ENCODE results near the gene ATP8A2. TPM values are rescaled to one million over a fixed set of nuclear protein-coding genes. Genes with fewer than 3 reads are reported as not detected.

The ATP8A2 gene
- total RNA-seq, 1 donor from 2014 or later, result 47.3 TPM

GRCh38 chr13:25887962-25888655, 516.3 kb downstream of the ATP8A2 start:
- no peak for DNase-seq

- no peak for DNase-seq
These were observed 519.0 kb downstream of the ATP8A2 start for GRCh38 chr13:25890671-25891212.

- DNase-seq, result no peak
These were observed 527.2 kb downstream of the ATP8A2 start for GRCh38 chr13:25898991-25899390.

- DNase-seq, result no peak
These were observed 527.7 kb downstream of the ATP8A2 start for GRCh38 chr13:25899464-25899863.

- no peak for DNase-seq
These were observed 528.2 kb downstream of the ATP8A2 start for GRCh38 chr13:25899952-25900351.

GRCh38 chr13:25901460-25902376, 529.9 kb downstream of the ATP8A2 start:
- DNase-seq, result no peak

- DNase-seq, result no peak
These were observed 530.7 kb downstream of the ATP8A2 start for GRCh38 chr13:25902455-25902854.

- no peak for DNase-seq
These were observed 531.1 kb downstream of the ATP8A2 start for GRCh38 chr13:25902891-25903341.

- DNase-seq, result no peak
These were observed 533.1 kb downstream of the ATP8A2 start for GRCh38 chr13:25904830-25905229.

GRCh38 chr13:25905611-25906010, 533.8 kb downstream of the ATP8A2 start:
- no peak for DNase-seq

- DNase-seq, result no peak
These were observed 534.5 kb downstream of the ATP8A2 start for GRCh38 chr13:25906191-25906661.

GRCh38 chr13:25908366-25908765, 536.6 kb downstream of the ATP8A2 start:
- no peak for DNase-seq

- no peak for DNase-seq
These were observed 538.5 kb downstream of the ATP8A2 start for GRCh38 chr13:25910243-25910642.

GRCh38 chr13:25910991-25911419, 539.2 kb downstream of the ATP8A2 start:
- no peak for DNase-seq

GRCh38 chr13:25912961-25913360, 541.2 kb downstream of the ATP8A2 start:
- DNase-seq, result no peak

- DNase-seq, result no peak
These were observed 544.2 kb downstream of the ATP8A2 start for GRCh38 chr13:25915840-25916518.

- no peak for DNase-seq
These were observed 548.5 kb downstream of the ATP8A2 start for GRCh38 chr13:25920277-25920676.

GRCh38 chr13:25920931-25921330, 549.2 kb downstream of the ATP8A2 start:
- no peak for DNase-seq

- DNase-seq, result no peak
These were observed 550.6 kb downstream of the ATP8A2 start for GRCh38 chr13:25922376-25922775.

- no peak for DNase-seq
These were observed 551.7 kb downstream of the ATP8A2 start for GRCh38 chr13:25923217-25924085.

- DNase-seq, result no peak
These were observed 555.6 kb downstream of the ATP8A2 start for GRCh38 chr13:25927363-25927762.
